Sigmoid colon (tissue), 7 donors: Measurements from ENCODE around the gene MAP4K4. TPM values are rescaled to one million over a fixed set of nuclear protein-coding genes. Genes with fewer than 3 reads are reported as not detected.
A peak's percentile ranks its signal among the peaks of the same experiment; 100 is the strongest.

ENCODE experiments used
- DNase-seq: peaks from one replicate; pipeline ENCODE4 v3.0.0-alpha.2; 2019
- H3K27ac ChIP-seq, 4 donors: fragments of 200-600 bp; sonication (generic); one replicate each; pipeline ENCODE4 v1.5.1; 2016 to 2019; ENCODE audit warnings: mild to moderate bottlenecking in 1 of 4
- H3K27me3 ChIP-seq, 3 donors: fragments of 200-600 bp; sonication (generic); one replicate each; pipeline ENCODE4 v1.5.1; 2019; ENCODE audit warnings: mild to moderate bottlenecking in 1 of 3
- H3K36me3 ChIP-seq, 4 donors: fragments of 200-600 bp; sonication (generic); one replicate each; pipeline ENCODE4 v1.5.1; 2016 to 2019
- H3K4me1 ChIP-seq, 4 donors: fragments of 200-600 bp; sonication (generic); one replicate each; pipeline ENCODE4 v1.5.1; 2017 to 2019
- H3K4me3 ChIP-seq, 4 donors: fragments of 200-600 bp; sonication (generic); one replicate each; pipeline ENCODE4 v1.5.1; 2017 to 2019; ENCODE audit warnings: mild to moderate bottlenecking in 2 of 4, moderate library complexity in 1 of 4
- H3K9me3 ChIP-seq, 4 donors: fragments of 200-600 bp in 3 of 4; sonication (generic) in 3 of 4; one replicate each; pipeline versions ENCODE4 v1.5.1 to v1.6.1; 2013 to 2019
- EP300 ChIP-seq, 4 donors: sonication (generic); formaldehyde crosslinking; IDR thresholded peaks; one replicate each; pipeline ENCODE4 v1.6.1; 2017; ENCODE audit warnings: antibody characterized with exemption in 4 of 4
- POLR2A ChIP-seq, 2 donors: fragments of 450-650 bp; IDR thresholded peaks; one replicate each; pipeline ENCODE4 v1.6.1; 2016; ENCODE audit warnings: antibody characterized with exemption in 2 of 2, mild to moderate bottlenecking in 2 of 2, moderate library complexity in 2 of 2
- POLR2AphosphoS5 ChIP-seq, 4 donors: sonication (generic); formaldehyde crosslinking; IDR thresholded peaks; one replicate each; pipeline ENCODE4 v1.6.1; 2017; ENCODE audit warnings: antibody characterized with exemption in 4 of 4
- WGBS, 2 donors: extraction: QIAGEN DNeasy Blood & Tissue Kit; methylation state at CpG; one replicate each; pipeline ENCODE4 v1.1.7; 2013; 5-methylcytosine and 5-hydroxymethylcytosine counted together
- intact Hi-C: fragments of 100-400 bp; cut with DNase I; formaldehyde crosslinking; loops from one replicate; pipeline ENCODE4 v1.15.1; 2023
- polyA plus RNA-seq, 3 donors: library from polyadenylated mRNA; stranded (reverse); fragments of 200-250 nt; gene quantifications; one replicate each; pipeline ENCODE4 v1.2.3, GENCODE V29; 2013
- total RNA-seq, 4 donors: library from RNA; depleted of rRNA; stranded (reverse); fragments of >200 nt; gene quantifications; one replicate each; pipeline ENCODE4 v1.1.0, GENCODE V29; 2016
- TF ChIP-seq, protein P1 (sequence below), 4 experiments: fragments of 450-650 bp in 3 of 4; fragments of 200-600 bp in 1 of 4; IDR thresholded peaks; one replicate each; pipeline ENCODE4 v1.5.1; 2016 to 2019; ENCODE audit warnings: antibody characterized with exemption in 4 of 4, mild to moderate bottlenecking in 3 of 4, moderate library complexity in 2 of 4
- donor health status: healthy with polysubstance abuse.
- donor health status: Bipolar disorder and iron deficiency.
- donor health status: healthy.

Gene MAP4K4
- total and polyA plus RNA-seq, 7 donors = 8.8 to 62.9 (median 37.2) TPM

DNA sequence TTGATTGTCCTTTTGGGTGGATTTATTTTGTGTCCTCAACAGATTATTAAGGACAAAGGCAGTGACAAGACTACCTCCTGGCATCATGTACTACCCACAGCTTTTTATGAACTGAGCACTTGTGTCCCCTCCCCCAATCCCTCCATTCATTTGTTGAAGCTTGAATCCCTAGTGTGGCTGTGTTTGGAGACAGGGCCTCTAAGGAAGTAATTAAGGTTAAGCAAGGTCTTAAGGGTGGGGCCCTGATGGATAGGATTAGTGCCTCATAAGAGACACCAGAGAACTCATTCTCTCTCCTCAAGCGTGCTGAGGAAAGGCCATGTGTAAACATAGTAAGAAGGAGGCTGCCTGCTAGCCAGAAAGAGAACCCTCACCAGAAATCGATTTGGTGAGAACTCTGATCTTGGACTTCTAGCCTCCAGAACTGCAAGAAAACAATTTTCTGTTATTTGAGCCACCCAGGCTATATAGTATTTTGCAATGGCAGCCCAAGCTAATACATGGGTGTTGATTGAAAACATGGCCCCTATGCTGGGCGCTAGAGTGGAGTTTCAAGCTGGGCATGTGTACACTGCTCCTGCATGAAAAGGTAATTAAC is 3.4 kb upstream of the MAP4K4 start:
- Histone ChIP-seq H3K4me3 (no peak overlapping the region), H3K27ac (no peak overlapping the region), H3K27me3 (no peaks in the 10 kb centered on the region), H3K9me3 (peaks cover 0 to 3% (median 0%) of the 10 kb centered on the region in 4 donors), H3K4me1 (peaks cover 0 to 15% (median 1%) of the 10 kb centered on the region in 4 donors), H3K36me3 (no peaks in the 10 kb centered on the region)
- intact Hi-C loops = loop anchor here (2.0 kb wide), 1 partner anchor 37 kb away; no protein-coding TSS in a partner anchor
- 90 to 95% methylated on average over 3 of the region's 3 CpGs for WGBS, 2 donors
- DNase-seq = no peak
- TF ChIP-seq, protein P1, sequence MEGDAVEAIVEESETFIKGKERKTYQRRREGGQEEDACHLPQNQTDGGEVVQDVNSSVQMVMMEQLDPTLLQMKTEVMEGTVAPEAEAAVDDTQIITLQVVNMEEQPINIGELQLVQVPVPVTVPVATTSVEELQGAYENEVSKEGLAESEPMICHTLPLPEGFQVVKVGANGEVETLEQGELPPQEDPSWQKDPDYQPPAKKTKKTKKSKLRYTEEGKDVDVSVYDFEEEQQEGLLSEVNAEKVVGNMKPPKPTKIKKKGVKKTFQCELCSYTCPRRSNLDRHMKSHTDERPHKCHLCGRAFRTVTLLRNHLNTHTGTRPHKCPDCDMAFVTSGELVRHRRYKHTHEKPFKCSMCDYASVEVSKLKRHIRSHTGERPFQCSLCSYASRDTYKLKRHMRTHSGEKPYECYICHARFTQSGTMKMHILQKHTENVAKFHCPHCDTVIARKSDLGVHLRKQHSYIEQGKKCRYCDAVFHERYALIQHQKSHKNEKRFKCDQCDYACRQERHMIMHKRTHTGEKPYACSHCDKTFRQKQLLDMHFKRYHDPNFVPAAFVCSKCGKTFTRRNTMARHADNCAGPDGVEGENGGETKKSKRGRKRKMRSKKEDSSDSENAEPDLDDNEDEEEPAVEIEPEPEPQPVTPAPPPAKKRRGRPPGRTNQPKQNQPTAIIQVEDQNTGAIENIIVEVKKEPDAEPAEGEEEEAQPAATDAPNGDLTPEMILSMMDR (IDR thresholded peaks at IDR 0.05) = no peak
- TF ChIP-seq POLR2A (IDR thresholded peaks at IDR 0.05) (no peak), EP300 (IDR thresholded peaks at IDR 0.05) (no peak), POLR2AphosphoS5 (IDR thresholded peaks at IDR 0.05) (no peak)

DNA sequence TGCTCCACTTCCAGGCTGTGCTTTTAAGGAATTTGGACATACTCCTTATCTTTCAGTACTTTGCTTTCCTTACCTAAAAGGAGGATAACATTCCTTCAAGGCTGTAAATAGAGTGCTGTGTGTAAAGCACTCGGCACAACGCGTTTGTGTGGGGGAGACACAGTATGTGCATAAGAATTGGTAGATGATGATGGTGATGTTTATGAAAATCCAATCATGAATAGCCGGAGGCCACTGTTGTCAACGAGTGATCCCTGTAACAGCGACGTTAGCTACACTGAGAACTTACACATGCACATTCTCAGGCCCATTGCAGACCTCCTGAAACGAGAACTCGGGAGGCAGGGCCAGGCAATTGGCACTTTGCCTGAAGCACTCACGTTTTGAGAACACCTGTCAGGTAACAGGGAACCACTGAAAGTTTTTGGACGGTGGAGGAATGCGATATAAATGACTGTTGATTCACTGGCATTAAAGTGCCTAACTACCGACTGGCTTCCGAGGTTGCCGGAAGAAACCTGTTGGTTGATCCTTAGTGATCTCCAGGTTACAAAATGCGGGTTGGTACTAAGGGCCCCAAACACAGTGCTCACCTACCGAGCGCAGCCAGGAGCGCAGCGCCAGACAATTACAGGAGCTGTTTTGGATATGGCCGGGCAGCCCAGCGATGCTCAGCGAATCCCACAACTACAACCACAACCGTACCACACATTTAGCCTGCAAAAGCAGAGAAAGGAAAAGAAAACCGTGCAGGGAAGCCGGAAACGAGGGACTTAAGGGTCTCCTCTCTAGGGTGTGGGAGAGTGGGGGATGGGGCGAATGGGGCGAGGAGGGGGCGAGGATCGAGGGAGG is 1.0 kb upstream of the MAP4K4 start:
- 5 to 17% methylated on average over 31 of the region's 31 CpGs for WGBS, 2 donors
- Histone ChIP-seq H3K4me1 (peaks cover 0 to 37% (median 17%) of the 10 kb centered on the region in 4 donors), H3K36me3 (no peaks in the 10 kb centered on the region), H3K9me3 (peaks cover 0 to 3% (median 0%) of the 10 kb centered on the region in 4 donors), H3K4me3 (peak overlapping the region; percentile 64 to 76 (median 68)), H3K27me3 (no peaks in the 10 kb centered on the region), H3K27ac (peak overlapping the region; percentile 88 to 90 (median 88))
- intact Hi-C loops = loop anchor here (5.0 kb wide), 3 partner anchors 131 to 366 kb away; no protein-coding TSS in a partner anchor
- TF ChIP-seq, protein P1 (IDR thresholded peaks at IDR 0.05) = no peak
- TF ChIP-seq EP300 (IDR thresholded peaks at IDR 0.05) (no peak), POLR2AphosphoS5 (IDR thresholded peaks at IDR 0.05) (no peak), POLR2A (IDR thresholded peaks at IDR 0.05) (no peak)
- DNase-seq = no peak

DNA sequence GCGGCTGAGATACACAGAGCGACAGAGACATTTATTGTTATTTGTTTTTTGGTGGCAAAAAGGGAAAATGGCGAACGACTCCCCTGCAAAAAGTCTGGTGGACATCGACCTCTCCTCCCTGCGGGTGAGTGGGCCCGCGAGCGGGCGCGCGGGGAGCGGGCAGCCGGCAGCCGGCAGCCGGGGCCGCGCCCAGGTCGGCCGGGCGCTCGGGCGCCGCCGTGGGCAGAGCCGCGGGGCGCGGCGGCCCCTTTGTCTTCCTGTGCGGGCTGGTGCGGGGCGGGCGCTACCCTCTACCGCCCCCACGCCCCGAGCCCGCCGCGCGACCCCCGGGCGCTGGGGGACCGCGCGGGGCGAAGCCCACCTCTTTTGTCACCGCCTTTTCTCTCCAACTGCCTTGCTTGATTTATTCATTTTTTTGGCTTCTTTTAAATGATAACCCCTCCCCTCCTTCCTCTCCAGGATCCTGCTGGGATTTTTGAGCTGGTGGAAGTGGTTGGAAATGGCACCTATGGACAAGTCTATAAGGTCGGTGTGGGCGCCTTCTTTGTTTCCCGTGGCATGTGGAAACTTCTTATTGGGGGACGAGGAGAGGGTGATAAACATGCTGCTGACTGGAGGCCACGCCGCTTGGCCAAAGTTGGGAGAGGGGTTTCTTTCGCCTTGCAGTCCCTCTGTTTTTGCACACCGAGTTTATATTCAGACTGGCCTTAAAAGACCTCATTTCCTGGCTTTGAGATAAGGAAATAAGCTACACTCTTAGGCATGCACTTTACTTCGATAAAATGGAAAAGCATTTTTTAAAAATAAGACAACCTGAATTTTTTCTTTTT is 722 bp downstream of the MAP4K4 start:
- H3K9me3 ChIP-seq = peaks cover 0 to 3% (median 0%) of the 10 kb centered on the region in 4 donors
- H3K27me3 ChIP-seq = no peaks in the 10 kb centered on the region
- H3K4me1 ChIP-seq = peaks cover 0 to 48% (median 17%) of the 10 kb centered on the region in 4 donors
- no peaks in the 10 kb centered on the region for H3K36me3 ChIP-seq
- H3K4me3 ChIP-seq = peak overlapping the region; percentile 50 to 76 (median 68)
- DNase-seq = no peak
- peak overlapping the region; percentile 68 to 90 (median 88) for H3K27ac ChIP-seq
- no peak for TF ChIP-seq EP300 (IDR thresholded peaks at IDR 0.05)
- 0 to 1% methylated on average over 57 of the region's 57 CpGs for WGBS, 2 donors
- intact Hi-C loops = loop anchor here (5.0 kb wide), 3 partner anchors 129 to 364 kb away; no protein-coding TSS in a partner anchor

DNA sequence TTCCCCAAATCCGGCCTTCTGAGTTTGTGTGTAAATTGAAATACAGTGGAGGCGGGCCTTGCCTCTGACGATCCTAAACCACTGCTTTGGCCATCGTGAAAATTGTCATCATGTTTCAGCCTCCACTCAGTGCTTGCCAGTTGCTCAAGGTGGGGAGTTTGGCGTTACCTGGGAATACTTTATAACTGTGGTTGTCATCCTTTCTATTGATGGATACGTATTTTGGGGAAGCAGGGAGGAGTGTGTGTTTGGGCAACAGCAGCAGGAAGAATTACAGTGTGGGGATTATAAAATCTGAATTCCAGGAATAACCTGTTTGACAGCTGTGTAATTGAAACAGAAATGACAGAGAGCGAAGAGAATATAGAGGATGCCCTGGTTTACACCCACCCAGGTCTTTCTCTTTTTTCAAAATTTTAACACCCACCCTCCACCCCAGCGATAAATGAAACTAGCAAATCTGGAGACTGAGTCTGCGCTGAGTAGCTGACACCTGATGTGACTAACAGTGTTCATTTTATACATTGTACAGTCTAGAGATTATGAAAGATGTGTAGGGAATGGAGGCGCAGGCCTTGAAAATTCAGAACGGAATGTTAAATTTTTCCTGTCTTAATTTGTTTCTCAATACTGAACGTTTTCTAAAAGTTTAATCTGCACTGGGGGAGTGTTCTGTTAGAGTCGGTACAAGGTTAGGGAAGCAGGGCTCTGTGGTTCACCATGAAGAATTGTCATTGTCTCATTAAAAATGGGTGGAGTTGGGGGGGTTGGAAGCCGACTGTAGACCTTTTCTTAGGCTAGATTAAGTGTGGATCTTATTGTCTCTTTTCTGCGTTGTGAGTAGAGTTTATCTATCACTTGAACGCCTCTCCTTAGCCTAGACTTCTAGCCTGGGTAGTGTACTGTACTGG is 1.6 kb downstream of the MAP4K4 start:
- intact Hi-C loops = loop anchor here (5.0 kb wide), 3 partner anchors 128 to 363 kb away; no protein-coding TSS in a partner anchor
- DNase-seq = no peak
- Histone ChIP-seq H3K27me3 (no peaks in the 10 kb centered on the region), H3K27ac (peak overlapping the region; percentile 68 to 90 (median 88)), H3K4me1 (peaks cover 0 to 57% (median 20%) of the 10 kb centered on the region in 4 donors), H3K4me3 (peak overlapping the region; percentile 50 to 76 (median 68)), H3K36me3 (no peaks in the 10 kb centered on the region), H3K9me3 (peaks cover 0 to 2% (median 0%) of the 10 kb centered on the region in 4 donors)
- whole genome bisulfite sequencing, 2 donors = 28 to 29% methylated on average over 16 of the region's 16 CpGs
- TF ChIP-seq EP300 (IDR thresholded peaks at IDR 0.05) (no peak), POLR2AphosphoS5 (IDR thresholded peaks at IDR 0.05) (no peak), POLR2A (IDR thresholded peaks at IDR 0.05) (no peak)
- TF ChIP-seq, protein P1 (IDR thresholded peaks at IDR 0.05) = no peak
